ENCODE data around the gene S100Z.

Gene S100Z

DNA sequence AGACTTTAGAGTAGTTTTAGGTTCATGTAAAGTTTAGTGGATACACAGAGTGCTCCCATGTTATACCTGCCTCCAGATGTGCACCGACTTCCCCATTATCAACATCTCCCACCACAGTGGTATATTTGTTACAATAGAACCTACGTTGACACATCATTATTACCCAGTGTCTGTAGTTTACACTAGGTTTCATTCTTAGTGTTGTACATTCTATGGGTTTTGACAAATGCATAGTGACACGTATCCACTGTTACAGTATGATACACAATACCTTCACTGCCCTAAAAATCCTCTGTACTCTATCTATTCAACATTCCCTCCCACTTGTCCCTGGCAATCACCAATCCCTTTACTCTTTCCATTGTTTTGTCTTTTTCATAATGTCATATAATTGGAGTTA is 68.7 kb downstream of the S100Z start:
- TF ChIP-seq, protein P1, sequence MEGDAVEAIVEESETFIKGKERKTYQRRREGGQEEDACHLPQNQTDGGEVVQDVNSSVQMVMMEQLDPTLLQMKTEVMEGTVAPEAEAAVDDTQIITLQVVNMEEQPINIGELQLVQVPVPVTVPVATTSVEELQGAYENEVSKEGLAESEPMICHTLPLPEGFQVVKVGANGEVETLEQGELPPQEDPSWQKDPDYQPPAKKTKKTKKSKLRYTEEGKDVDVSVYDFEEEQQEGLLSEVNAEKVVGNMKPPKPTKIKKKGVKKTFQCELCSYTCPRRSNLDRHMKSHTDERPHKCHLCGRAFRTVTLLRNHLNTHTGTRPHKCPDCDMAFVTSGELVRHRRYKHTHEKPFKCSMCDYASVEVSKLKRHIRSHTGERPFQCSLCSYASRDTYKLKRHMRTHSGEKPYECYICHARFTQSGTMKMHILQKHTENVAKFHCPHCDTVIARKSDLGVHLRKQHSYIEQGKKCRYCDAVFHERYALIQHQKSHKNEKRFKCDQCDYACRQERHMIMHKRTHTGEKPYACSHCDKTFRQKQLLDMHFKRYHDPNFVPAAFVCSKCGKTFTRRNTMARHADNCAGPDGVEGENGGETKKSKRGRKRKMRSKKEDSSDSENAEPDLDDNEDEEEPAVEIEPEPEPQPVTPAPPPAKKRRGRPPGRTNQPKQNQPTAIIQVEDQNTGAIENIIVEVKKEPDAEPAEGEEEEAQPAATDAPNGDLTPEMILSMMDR (IDR thresholded peaks at IDR 0.05; ENCODE audit: low read depth, low read length, missing control alignments) = no peak
- DNase-seq (ENCODE audit: extremely low read depth, low read depth) = no peak

DNA sequence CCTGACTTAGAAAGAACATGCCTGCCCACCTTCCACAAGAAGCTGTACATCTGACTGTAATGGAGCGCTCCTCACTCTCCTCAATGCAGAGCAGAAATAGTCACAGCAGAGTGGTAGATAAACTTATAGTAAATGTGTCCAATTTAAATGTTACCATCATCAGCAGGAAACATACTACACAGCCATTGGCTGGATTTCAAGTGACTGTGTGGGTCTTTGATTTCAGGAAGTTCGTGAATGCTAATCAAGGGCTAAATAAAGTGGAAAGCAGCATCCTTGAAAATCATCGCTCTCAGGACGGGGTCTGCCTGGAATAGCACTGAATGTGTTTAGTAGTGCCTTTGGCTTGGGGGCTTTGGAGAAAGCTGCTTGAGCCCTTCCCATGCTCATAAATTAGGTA is 70.7 kb downstream of the S100Z start:
- DNase-seq (ENCODE audit: extremely low read depth, low read depth) = no peak
- no peak overlapping the region for H3K4me3 ChIP-seq (replicated peaks; ENCODE audit: low read depth, low read length)
- TF ChIP-seq, protein P1 (IDR thresholded peaks at IDR 0.05; ENCODE audit: low read depth, low read length, missing control alignments) = no peak

More for the DNA sequence above, 68.7 kb downstream of the S100Z start:
- H3K4me3 ChIP-seq (replicated peaks; ENCODE audit: low read depth, low read length) = no peak overlapping the region

DNA sequence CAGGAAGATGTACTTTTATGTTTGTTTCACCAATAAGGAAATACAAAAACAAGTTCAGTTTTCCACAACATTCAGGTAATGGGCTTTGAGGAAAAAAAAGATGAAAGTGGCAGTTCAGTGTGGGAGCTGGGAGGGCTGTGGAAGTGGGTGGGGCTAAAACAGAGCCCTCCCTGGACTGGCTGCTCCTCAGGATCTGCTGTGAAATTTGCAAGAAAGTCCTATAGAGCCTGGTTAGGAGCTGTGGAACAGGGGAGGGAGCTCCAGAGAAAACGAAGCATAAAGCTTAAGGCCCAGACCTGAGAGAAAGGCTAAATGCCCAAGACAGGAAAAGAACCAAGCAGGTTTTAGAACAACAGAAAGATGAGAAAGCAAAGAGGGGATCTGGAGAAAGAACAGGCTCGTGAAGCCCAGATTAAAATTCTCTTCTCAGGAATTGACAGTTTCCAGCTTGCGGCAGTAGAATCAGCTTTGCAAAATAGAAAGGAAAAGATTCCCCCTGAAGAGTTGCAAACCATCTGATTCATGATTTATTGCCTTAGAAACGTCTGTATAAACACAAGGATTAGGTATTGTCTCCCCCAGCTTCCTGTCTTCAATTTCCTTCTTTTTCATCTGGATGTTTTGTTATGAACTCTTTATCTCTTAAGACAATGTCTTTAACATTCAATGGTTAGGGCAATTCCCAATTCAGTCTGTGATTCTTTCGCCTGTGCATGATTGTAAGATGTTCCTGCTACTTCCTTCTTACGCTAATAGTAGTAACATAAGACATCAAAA is 76.7 kb downstream of the S100Z start:
- peak; percentile 5 for DNase-seq (ENCODE audit: extremely low read depth, low read depth)
- TF ChIP-seq, protein P1 (IDR thresholded peaks at IDR 0.05; ENCODE audit: low read depth, low read length, missing control alignments) = no peak
- H3K4me3 ChIP-seq (replicated peaks; ENCODE audit: low read depth, low read length) = no peak overlapping the region

DNA sequence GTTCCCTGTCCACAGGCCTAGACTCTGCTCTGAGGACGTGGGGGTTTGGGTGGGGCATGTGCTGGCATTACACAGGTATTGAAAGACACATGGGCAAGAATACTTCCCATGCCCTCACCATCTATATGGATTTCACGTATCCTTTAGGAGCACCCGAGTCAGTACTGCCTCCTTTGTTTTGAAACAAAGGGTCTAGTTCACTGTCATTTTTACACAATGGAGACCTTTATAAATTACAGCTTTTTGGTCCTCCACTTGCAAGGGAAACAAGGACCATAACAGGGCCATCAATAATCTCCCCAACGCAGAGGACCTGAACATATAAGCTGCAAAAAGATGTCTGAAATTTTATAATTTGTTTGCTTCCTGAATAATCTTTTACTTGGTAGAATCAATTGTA is 78.1 kb downstream of the S100Z start:
- TF ChIP-seq, protein P1 (IDR thresholded peaks at IDR 0.05; ENCODE audit: low read depth, low read length, missing control alignments) = no peak
- no peak overlapping the region for H3K4me3 ChIP-seq (replicated peaks; ENCODE audit: low read depth, low read length)
- DNase-seq (ENCODE audit: extremely low read depth, low read depth) = no peak

DNA sequence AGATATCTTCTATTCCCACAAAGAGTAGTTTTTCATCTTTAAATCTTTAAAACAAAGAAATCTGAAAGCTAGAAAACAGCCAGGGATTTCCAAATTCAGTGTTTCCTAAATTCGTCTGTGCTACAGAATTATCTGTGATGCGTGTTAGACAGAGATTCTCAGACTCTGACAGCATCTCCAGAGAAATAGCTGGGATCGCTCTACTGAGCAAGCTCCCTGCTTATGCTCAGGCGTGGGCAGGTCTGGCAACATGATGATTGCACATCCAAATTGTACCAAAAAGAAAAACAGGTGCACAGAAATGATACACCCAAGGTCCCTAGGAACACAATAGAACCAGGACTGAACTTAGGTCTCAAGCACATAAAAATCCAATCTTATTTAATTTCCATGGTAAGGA is 80.3 kb downstream of the S100Z start:
- H3K4me3 ChIP-seq (replicated peaks; ENCODE audit: low read depth, low read length) = no peak overlapping the region
- TF ChIP-seq, protein P1 (IDR thresholded peaks at IDR 0.05; ENCODE audit: low read depth, low read length, missing control alignments) = no peak
- no peak for DNase-seq (ENCODE audit: extremely low read depth, low read depth)

DNA sequence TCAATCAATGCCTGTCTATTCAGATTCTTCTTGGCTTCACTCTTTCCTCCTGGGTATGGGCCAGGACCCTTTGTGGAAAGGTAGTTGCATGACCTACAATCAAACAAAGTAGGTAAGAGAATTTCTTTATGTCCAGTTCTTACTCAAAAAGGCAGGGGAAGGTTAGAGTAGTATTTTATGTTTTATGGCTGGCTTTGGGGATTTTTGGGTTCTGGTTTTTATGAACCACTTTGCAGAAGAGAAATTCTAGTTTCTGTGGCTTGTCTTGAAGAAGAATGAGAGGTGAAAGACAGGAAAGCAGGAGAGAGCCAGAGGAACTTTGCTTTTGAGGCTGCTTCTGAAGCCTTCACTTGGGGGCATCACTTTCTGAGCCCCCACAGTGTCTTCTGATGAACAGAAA is 88.4 kb downstream of the S100Z start:
- DNase-seq (ENCODE audit: extremely low read depth, low read depth) = no peak
- TF ChIP-seq, protein P1 (IDR thresholded peaks at IDR 0.05; ENCODE audit: low read depth, low read length, missing control alignments) = no peak
- no peak overlapping the region for H3K4me3 ChIP-seq (replicated peaks; ENCODE audit: low read depth, low read length)

DNA sequence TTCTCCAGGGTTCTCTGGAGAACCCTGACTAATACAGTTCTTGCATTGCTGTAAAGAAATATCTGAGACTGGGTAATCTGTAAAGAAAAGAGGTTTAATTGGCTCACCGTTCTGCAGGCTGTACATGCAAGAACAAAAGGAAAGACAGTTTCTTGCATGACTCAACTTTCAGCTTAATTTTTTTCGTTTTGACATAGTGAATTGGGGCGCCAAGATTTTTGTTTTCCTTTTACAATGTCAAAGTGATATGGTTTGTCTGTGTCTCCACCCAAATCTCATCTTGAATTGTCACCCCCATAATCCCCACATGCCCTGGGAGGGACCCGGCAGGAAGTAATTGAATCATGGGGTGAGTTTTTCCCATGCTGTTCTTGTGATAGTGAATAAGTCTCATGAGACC is 91.2 kb downstream of the S100Z start:
- TF ChIP-seq, protein P1 (IDR thresholded peaks at IDR 0.05; ENCODE audit: low read depth, low read length, missing control alignments) = no peak
- DNase-seq (ENCODE audit: extremely low read depth, low read depth) = no peak
- H3K4me3 ChIP-seq (replicated peaks; ENCODE audit: low read depth, low read length) = no peak overlapping the region
